Neural crest cell (in vitro differentiated cells): ENCODE results near the gene RALGPS1. TPM values are rescaled to one million over a fixed set of nuclear protein-coding genes. Genes with fewer than 3 reads are reported as not detected.

Experiments used
- DNase-seq: peaks from one replicate; pipeline ENCODE4 v3.0.0; 2021; ENCODE audit warnings: low read depth, mixed read lengths, low spot score
- H3K27ac Mint-ChIP-seq: one replicate; pipeline ENCODE4 v1.8.0; 2021; ENCODE audit warnings: mild to moderate bottlenecking, mixed read lengths; ENCODE audit not compliant: unreplicated experiment
- H3K27me3 Mint-ChIP-seq: 2 replicates; pipeline ENCODE4 v1.8.0; 2021; ENCODE audit warnings: low read depth, mild to moderate bottlenecking, mixed read lengths
- H3K36me3 Mint-ChIP-seq: 2 replicates; pipeline ENCODE4 v1.8.0; 2021; ENCODE audit warnings: low read depth, mild to moderate bottlenecking, mixed read lengths
- H3K4me1 Mint-ChIP-seq: 2 replicates; pipeline ENCODE4 v1.8.0; 2021; ENCODE audit warnings: mixed read lengths
- H3K4me3 Mint-ChIP-seq: one replicate; pipeline ENCODE4 v1.8.0; 2021; ENCODE audit warnings: mild to moderate bottlenecking, mixed read lengths
- H3K9me3 Mint-ChIP-seq: 2 replicates; pipeline ENCODE4 v1.8.0; 2021; ENCODE audit warnings: mixed read lengths
- CTCF ChIP-seq: fragments of 200-600 bp; sonication (generic); conservative IDR thresholded peaks from 2 replicates; pipeline ENCODE4 v1.5.0; 2021; ENCODE audit warnings: antibody characterized with exemption, mild to moderate bottlenecking
- total RNA-seq: library from RNA; stranded (reverse); gene quantifications from 2 replicates; pipeline ENCODE4 v1.2.1, GENCODE V29; 2021

Gene RALGPS1
- total RNA-seq, 1 donor from 2014 or later, result 11.7 TPM

GRCh38 chr9:127018935-127019334 lies 104.4 kb downstream of the RALGPS1 start:
- no peak overlapping the region for H3K27ac Mint-ChIP-seq
- TF ChIP-seq CTCF, result no peak

GRCh38 chr9:127020036-127020801 lies 105.6 kb downstream of the RALGPS1 start:
- no peaks in the 10 kb centered on the region for H3K9me3 Mint-ChIP-seq
- no peaks in the 10 kb centered on the region for H3K27me3 Mint-ChIP-seq
- no peaks in the 10 kb centered on the region for H3K4me1 Mint-ChIP-seq
- no peak for TF ChIP-seq CTCF
- no peak overlapping the region for H3K27ac Mint-ChIP-seq
- no peak overlapping the region for H3K4me3 Mint-ChIP-seq
- H3K36me3 Mint-ChIP-seq, result no peaks in the 10 kb centered on the region
- DNase-seq, result no peak

More at GRCh38 chr9:127018935-127019334, 104.4 kb downstream of the RALGPS1 start:
- Mint-ChIP-seq H3K27me3 (no peaks in the 10 kb centered on the region), H3K36me3 (no peaks in the 10 kb centered on the region), H3K4me1 (peaks cover 5% of the 10 kb centered on the region), H3K4me3 (no peak overlapping the region), H3K9me3 (no peaks in the 10 kb centered on the region)
- DNase-seq, result no peak

GRCh38 chr9:127020802-127021078 lies 106.2 kb downstream of the RALGPS1 start:
- Mint-ChIP-seq H3K36me3 (no peaks in the 10 kb centered on the region), H3K4me1 (no peaks in the 10 kb centered on the region), H3K9me3 (no peaks in the 10 kb centered on the region), H3K4me3 (no peak overlapping the region), H3K27me3 (no peaks in the 10 kb centered on the region), H3K27ac (no peak overlapping the region)
- DNase-seq, result no peak
- no peak for TF ChIP-seq CTCF

GRCh38 chr9:127021664-127022363 lies 107.2 kb downstream of the RALGPS1 start:
- H3K9me3 Mint-ChIP-seq, result no peaks in the 10 kb centered on the region
- peak overlapping the region; percentile 48 for H3K27ac Mint-ChIP-seq
- DNase-seq, result no peak
- H3K27me3 Mint-ChIP-seq, result no peaks in the 10 kb centered on the region
- H3K36me3 Mint-ChIP-seq, result no peaks in the 10 kb centered on the region
- H3K4me1 Mint-ChIP-seq, result peaks cover 7% of the 10 kb centered on the region
- TF ChIP-seq CTCF, result no peak
- H3K4me3 Mint-ChIP-seq, result no peak overlapping the region

GRCh38 chr9:127022913-127023660 lies 108.5 kb downstream of the RALGPS1 start:
- no peak for TF ChIP-seq CTCF
- Mint-ChIP-seq H3K4me1 (peaks cover 11% of the 10 kb centered on the region), H3K27me3 (no peaks in the 10 kb centered on the region), H3K27ac (no peak overlapping the region), H3K4me3 (no peak overlapping the region), H3K9me3 (no peaks in the 10 kb centered on the region), H3K36me3 (no peaks in the 10 kb centered on the region)
- no peak for DNase-seq
